Suppressor macrophage (primary cell): ENCODE data around the gene TCTN1.
A peak's percentile ranks its signal among the peaks of the same experiment; 100 is the strongest.
"Not testable (repeated sequence)": the region's sequence is repeated elsewhere in the genome, so short reads cannot be mapped to it uniquely, and the experiment has no call there.

Experiments used
- DNase-seq, 4 experiments: peaks; one replicate each; pipeline ENCODE4 v3.0.0-alpha.2; 2020 to 2022

Gene TCTN1

GRCh38 chr12:110639336-110640141, 25.6 kb downstream of the TCTN1 start:
- peak in 2 of 4 experiments; percentile 38 to 44 for DNase-seq

DNA sequence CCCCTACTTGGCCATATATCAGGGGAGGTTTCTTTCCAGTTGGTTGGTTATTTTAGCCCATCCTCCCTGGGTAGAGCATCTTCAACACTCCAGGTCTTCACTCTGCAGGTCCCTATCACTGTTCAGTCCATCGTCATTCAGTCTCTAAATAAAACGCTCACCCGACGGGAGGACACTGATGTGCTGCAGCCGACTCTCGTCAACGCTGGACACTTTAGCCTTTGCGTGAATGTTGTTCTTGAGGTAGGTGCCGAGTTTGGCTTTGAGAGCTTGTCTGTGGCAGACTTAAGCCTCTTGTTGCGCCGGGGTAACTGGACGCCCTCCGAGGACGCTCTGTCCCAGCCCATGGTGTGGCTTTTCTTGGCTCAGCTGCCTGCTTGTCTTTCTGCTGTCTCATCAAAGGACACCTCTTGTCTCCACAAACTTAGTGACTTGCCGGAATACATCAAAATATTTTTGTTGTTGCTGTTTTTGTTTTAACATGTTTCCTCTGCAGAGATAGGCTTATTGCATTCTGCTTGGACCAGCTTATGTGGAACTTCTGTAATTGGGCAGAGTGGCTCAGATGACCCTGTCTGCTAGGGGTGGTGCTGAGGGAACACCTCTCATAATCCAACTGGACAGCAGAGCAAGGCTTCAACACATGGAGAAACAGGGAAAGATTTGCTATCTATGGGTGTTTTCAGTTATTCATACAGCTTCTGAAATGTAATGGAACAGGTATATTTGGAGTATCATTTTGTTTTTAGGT, 26.5 kb downstream of the TCTN1 start:
- no peak for DNase-seq

GRCh38 chr12:110641521-110641920, 27.6 kb downstream of the TCTN1 start:
- DNase-seq = peak in 3 of 4 experiments; percentile 50 to 63 (median 52)

DNA sequence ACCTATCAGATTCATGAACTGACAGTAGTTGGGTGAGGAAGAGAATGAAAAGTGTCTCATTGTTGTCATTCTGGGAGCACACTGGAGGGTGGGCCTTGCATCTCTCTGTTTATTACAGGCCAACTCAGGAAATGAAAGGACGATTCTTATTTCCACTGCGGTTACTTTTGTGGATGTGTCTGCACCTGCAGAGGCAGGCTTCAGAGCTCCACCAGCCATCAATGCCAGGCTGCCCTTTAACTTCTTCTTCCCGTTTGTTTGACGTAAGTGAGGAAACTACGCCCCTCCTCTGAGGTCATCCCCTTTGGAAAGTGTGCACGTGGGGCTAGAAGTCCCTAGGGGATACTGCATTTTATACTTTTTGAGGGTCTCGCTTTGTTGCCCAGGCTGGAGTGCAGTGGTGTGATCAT, 33.7 kb downstream of the TCTN1 start:
- DNase-seq = peak; percentile 48 to 61 (median 55)

DNA sequence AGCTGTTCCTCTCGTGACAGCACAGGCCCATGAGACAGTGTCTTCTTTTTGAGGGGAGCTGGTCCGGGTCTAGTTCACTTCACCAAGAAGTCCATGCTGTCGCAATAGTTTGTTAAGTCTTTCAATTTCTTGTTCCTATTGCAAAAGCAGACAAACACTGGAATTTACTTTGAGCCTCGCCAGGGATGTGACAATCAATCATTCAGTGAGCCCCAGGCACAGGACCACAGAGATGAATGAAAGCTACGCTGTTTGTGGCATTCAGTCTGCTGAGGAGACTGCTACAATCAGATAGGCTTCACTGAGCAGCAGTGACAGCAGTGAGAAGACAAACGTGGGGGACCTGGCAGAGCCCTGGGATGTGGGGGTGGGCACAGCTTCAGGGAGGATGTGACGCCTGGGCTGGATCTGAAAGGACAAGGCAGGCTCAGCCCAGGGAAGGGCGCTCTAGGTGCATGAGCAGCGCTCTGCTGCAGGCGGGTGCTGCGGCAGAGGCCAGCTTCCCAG, 35.5 kb downstream of the TCTN1 start:
- DNase-seq = peak in 1 of 4 experiments; percentile 18

DNA sequence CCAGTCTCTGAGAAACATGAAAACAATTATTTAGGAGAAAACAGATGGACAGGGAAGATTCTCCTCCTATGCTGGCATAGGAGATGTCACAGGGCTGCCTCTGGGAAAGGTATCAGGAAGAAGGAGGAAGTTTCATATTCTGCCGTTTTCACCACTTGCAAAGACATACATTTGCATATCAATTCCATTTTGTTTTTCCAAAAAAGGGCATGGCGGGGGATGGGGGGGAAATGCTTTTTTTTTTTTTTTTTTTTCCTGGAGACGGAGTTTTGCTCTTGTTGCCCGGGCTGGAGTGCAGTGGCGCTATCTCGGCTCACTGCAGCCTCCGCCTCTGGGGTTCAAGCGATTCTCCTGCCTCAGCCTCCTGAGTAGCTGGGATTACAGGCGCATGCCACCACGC, 40.3 kb downstream of the TCTN1 start:
- not testable (repeated sequence) for DNase-seq

- no peak for DNase-seq
Observed at GRCh38 chr12:110656071-110656655, 42.2 kb downstream of the TCTN1 start.

- no peak for DNase-seq
Observed at GRCh38 chr12:110657747-110658146, 43.8 kb downstream of the TCTN1 start.

DNA sequence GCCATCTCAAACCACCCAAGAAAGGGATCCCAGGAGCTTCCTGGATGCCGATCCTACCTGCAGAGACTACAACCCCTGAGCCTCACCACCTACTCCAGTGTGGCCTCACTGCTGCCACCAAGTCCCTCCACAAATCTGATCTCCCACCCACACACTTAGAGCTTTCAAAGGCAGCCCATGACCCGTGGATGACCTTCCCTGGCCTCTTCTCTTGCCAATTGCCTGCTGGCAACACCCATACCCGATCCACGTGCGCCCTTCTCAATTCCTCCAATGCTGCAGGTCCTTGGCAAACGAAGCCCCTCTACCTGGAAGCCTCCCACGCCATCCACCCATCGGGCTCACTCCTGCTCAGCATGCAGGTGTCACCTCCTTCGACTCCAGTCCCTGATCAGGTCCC, 44.3 kb downstream of the TCTN1 start:
- DNase-seq = no peak

GRCh38 chr12:110658878-110659277, 44.9 kb downstream of the TCTN1 start:
- DNase-seq = no peak

GRCh38 chr12:110661337-110661972, 47.5 kb downstream of the TCTN1 start:
- peak; percentile 73 to 84 (median 82) for DNase-seq

GRCh38 chr12:110666892-110667291, 53.0 kb downstream of the TCTN1 start:
- no peak for DNase-seq

DNA sequence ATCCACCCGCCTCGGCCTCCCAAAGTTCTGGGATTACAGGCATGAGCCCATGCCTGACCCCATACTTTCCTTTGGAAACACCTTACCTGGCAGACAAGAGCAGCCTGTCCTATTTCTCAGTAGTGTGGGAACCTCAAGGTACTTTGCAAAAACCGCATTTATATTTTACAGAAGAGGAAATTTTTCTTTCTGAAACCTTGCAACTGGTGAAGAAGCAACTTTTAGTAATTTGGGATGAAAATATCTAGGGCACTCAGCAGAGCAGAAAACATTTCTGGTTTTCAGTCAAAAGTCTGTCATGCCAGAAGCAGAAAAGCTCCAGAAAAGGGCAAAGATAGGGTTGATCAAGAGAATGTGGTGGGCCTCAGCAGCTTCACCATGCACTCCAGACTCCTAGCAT, 53.7 kb downstream of the TCTN1 start:
- DNase-seq = no peak

- DNase-seq = no peak
Observed at GRCh38 chr12:110668480-110669192, 54.7 kb downstream of the TCTN1 start.

DNA sequence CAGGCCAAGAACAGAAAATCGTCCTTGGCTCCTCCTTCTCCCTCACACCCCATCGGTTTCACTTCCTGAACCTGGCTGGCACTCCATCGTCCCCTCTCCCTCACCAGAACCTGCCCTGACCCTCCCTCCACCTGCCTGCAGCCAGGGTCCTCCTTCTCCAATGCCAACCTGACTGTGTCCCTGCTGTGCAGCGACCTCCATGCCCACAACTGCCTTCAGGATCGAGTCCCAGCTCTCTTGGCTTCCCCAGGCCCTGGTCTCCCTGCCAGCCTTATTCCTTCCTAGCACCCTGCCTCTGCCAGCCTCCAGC, 55.2 kb downstream of the TCTN1 start:
- DNase-seq = no peak

DNA sequence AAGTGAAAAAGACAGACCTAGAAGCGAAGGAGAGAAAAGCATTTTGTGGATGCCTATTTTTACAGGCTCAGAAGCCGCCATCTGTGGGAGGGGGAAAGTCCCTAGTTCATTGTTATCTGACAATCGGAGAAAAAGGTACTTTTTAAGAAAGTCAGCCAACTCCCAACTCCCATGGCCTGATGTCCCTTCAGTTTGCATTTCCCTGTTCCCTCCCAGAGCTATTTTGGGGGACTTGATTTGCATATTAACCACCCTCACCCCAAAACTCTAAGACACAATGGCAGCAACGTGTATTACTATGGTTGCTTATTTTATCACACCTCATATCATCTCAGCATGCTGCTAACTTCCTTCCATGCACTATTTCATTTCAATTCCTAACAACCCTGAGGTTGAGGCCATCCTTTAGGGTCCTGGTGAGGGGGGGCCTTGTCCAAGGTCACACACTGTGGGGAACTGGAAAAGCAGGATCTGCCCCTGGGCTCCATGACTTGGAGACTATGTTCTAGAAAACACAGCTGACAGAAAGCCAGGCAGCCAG, 56.3 kb downstream of the TCTN1 start:
- DNase-seq = no peak

GRCh38 chr12:110676171-110676570, 62.2 kb downstream of the TCTN1 start:
- DNase-seq = no peak

GRCh38 chr12:110677206-110677911, 63.4 kb downstream of the TCTN1 start:
- DNase-seq = peak; percentile 52 to 83 (median 72)

GRCh38 chr12:110677982-110678381, 64.1 kb downstream of the TCTN1 start:
- no peak for DNase-seq

DNA sequence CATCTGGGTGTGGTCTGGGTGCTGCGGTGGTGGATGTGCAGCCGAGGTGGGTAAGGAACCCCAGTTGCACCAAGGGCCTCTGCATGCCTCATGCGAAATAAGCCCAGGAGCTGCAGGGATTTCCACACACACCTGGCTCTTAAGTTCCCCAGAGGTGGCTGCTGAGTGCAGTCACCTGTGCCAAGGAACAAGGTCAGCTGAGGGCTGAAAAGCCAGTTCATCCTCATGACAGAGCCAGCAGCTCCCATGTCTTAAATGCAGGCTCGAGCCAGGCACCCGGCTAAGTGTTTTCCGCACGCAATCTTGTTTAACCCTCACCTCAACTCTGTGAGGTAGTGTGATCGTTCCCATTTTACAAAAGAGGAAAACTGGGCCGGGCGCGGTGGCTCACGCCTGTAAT, 65.3 kb downstream of the TCTN1 start:
- no peak for DNase-seq

DNA sequence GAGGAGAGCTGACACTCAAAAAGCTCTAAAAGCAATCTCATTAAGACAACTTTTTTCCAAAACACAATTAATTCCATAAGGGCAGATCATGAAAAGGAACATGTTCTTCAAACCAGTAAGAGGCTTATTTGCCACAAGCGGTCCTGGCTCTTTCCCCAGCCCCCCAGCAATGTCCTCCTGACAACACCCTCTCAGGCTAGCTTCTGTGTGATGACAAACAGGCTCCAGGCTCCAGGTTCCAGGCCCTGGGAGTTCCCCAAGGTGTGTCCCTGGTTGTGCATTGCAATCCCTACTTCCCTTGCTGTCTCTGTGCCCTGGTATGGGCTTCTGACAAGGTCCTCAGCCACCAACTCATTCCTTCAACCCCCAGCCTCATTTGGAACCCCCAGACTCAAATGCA, 66.1 kb downstream of the TCTN1 start:
- no peak for DNase-seq
